Measurements from ENCODE around the gene RASAL2.
A peak's percentile ranks its signal among the peaks of the same experiment; 100 is the strongest.

The RASAL2 gene

GRCh38 chr1:178275553-178275952, 181.6 kb downstream of the RASAL2 start:
- no peaks in the 10 kb centered on the region for H3K9me3 ChIP-seq (ENCODE audit: control insufficient read depth, insufficient read depth, low read length)
- H3K27me3 ChIP-seq (ENCODE audit: control insufficient read depth, insufficient read depth, low read length) = no peaks in the 10 kb centered on the region
- no peaks in the 10 kb centered on the region for H3K36me3 ChIP-seq (ENCODE audit: control insufficient read depth, insufficient read depth, low read length)
- peaks cover 29% of the 10 kb centered on the region for H3K4me1 ChIP-seq (ENCODE audit: control insufficient read depth, insufficient read depth, low read length)
- no peak overlapping the region for H3K4me3 ChIP-seq (ENCODE audit: low read depth, low read length)
- no peak overlapping the region for H3K9ac ChIP-seq (ENCODE audit: low read depth, low read length)

GRCh38 chr1:178277793-178278530, 184.1 kb downstream of the RASAL2 start:
- peaks cover 39% of the 10 kb centered on the region for H3K4me1 ChIP-seq (ENCODE audit: control insufficient read depth, insufficient read depth, low read length)

GRCh38 chr1:178278916-178279686, 185.2 kb downstream of the RASAL2 start:
- H3K9ac ChIP-seq (ENCODE audit: low read depth, low read length) = no peak overlapping the region
- H3K36me3 ChIP-seq (ENCODE audit: control insufficient read depth, insufficient read depth, low read length) = no peaks in the 10 kb centered on the region
- no peaks in the 10 kb centered on the region for H3K27me3 ChIP-seq (ENCODE audit: control insufficient read depth, insufficient read depth, low read length)
- peaks cover 41% of the 10 kb centered on the region for H3K4me1 ChIP-seq (ENCODE audit: control insufficient read depth, insufficient read depth, low read length)
- H3K4me3 ChIP-seq (ENCODE audit: low read depth, low read length) = no peak overlapping the region
- no peaks in the 10 kb centered on the region for H3K9me3 ChIP-seq (ENCODE audit: control insufficient read depth, insufficient read depth, low read length)

More at GRCh38 chr1:178277793-178278530, 184.1 kb downstream of the RASAL2 start:
- Histone ChIP-seq H3K4me3 (ENCODE audit: low read depth, low read length) (no peak overlapping the region), H3K9ac (ENCODE audit: low read depth, low read length) (no peak overlapping the region), H3K27me3 (ENCODE audit: control insufficient read depth, insufficient read depth, low read length) (no peaks in the 10 kb centered on the region), H3K9me3 (ENCODE audit: control insufficient read depth, insufficient read depth, low read length) (no peaks in the 10 kb centered on the region), H3K36me3 (ENCODE audit: control insufficient read depth, insufficient read depth, low read length) (no peaks in the 10 kb centered on the region)

DNA sequence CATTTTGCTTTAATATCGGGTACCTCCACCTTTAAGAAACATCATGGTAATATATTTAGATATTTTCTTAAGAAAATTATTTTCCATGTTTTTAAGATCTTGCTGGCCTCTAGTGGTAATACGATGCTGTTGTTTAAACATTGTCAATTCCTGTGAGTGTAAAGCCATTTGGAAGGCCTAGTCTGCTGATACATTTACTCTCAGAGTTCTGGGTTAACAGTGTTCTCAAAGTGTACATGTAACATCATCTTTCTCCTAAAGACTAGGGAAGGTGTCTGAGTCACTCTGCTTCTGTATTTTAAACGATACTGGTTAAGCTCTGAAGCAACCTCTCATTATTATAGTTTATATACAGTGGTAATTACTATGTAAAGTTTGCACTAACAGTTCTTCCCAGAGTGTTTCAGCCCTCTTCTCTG, 189.1 kb downstream of the RASAL2 start:
- Histone ChIP-seq H3K9me3 (ENCODE audit: control insufficient read depth, insufficient read depth, low read length) (no peaks in the 10 kb centered on the region), H3K27me3 (ENCODE audit: control insufficient read depth, insufficient read depth, low read length) (no peaks in the 10 kb centered on the region), H3K9ac (ENCODE audit: low read depth, low read length) (no peak overlapping the region), H3K36me3 (ENCODE audit: control insufficient read depth, insufficient read depth, low read length) (no peaks in the 10 kb centered on the region), H3K4me1 (ENCODE audit: control insufficient read depth, insufficient read depth, low read length) (peaks cover 48% of the 10 kb centered on the region), H3K4me3 (ENCODE audit: low read depth, low read length) (peak overlapping the region; percentile 2)

DNA sequence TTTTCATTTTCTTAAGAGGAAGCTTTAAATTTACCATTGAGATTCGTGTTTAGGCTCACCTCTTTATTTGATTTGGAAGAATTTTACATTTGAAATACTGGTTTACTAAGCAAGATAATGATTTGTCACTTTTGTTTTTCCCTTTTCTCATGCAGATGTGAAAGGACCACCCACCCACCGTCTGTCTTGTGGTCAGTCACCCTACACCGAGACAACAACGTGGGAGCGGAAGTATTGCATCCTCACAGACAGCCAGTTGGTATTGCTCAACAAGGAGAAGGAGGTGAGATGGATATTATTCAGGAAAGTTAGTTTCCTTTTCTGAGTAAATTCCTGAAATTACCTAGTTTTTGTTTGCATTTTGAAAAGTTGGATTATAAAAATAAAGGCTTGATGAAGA, 189.5 kb downstream of the RASAL2 start:
- Histone ChIP-seq H3K4me3 (ENCODE audit: low read depth, low read length) (peak overlapping the region; percentile 26), H3K9me3 (ENCODE audit: control insufficient read depth, insufficient read depth, low read length) (no peaks in the 10 kb centered on the region), H3K27me3 (ENCODE audit: control insufficient read depth, insufficient read depth, low read length) (no peaks in the 10 kb centered on the region), H3K4me1 (ENCODE audit: control insufficient read depth, insufficient read depth, low read length) (peaks cover 45% of the 10 kb centered on the region), H3K36me3 (ENCODE audit: control insufficient read depth, insufficient read depth, low read length) (no peaks in the 10 kb centered on the region), H3K9ac (ENCODE audit: low read depth, low read length) (no peak overlapping the region)

DNA sequence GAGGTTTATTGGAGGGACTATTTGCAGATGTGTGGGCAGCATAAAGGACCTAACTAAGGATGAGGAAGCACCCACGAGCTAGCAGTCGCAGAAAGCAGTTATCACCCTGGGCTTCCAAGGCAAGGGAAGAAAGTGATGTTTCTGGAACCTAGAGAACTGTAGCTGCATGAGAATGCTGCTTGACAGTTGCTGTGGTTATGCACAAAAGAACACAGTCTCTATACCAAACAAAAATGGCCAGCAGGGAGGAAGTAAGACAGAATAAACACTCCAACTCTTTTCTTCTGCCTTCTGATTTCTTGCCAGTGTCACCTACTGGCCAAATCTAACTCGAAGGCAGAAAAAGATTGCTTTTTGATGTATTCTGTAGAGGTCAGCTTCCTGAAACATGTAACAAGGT, 190.2 kb downstream of the RASAL2 start:
- no peaks in the 10 kb centered on the region for H3K9me3 ChIP-seq (ENCODE audit: control insufficient read depth, insufficient read depth, low read length)
- H3K9ac ChIP-seq (ENCODE audit: low read depth, low read length) = no peak overlapping the region
- peaks cover 41% of the 10 kb centered on the region for H3K4me1 ChIP-seq (ENCODE audit: control insufficient read depth, insufficient read depth, low read length)
- H3K4me3 ChIP-seq (ENCODE audit: low read depth, low read length) = peak overlapping the region; percentile 26
- no peaks in the 10 kb centered on the region for H3K36me3 ChIP-seq (ENCODE audit: control insufficient read depth, insufficient read depth, low read length)
- H3K27me3 ChIP-seq (ENCODE audit: control insufficient read depth, insufficient read depth, low read length) = no peaks in the 10 kb centered on the region

DNA sequence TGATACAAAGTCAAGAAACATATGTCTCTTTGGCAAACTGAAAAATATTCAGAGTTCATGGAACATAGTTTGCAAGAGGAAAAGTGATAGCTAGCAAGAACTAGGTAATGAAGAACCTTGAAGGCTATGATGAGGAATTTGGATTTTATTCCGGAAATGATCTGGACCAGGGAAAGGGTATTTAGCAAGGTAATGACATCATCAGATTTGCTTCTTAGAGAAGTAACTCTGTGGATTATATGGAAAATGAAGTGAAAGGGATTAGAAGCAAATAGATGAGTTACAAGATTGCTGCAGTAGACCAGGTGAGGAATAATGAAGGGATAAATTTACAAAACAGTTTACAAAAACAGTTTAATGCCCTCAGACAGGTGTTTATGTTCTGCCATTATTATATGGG, 197.3 kb downstream of the RASAL2 start:
- H3K4me1 ChIP-seq (ENCODE audit: control insufficient read depth, insufficient read depth, low read length) = peaks cover 13% of the 10 kb centered on the region
- no peaks in the 10 kb centered on the region for H3K9me3 ChIP-seq (ENCODE audit: control insufficient read depth, insufficient read depth, low read length)
- H3K4me3 ChIP-seq (ENCODE audit: low read depth, low read length) = no peak overlapping the region
- H3K9ac ChIP-seq (ENCODE audit: low read depth, low read length) = no peak overlapping the region
- no peaks in the 10 kb centered on the region for H3K36me3 ChIP-seq (ENCODE audit: control insufficient read depth, insufficient read depth, low read length)
- no peaks in the 10 kb centered on the region for H3K27me3 ChIP-seq (ENCODE audit: control insufficient read depth, insufficient read depth, low read length)

- no peak overlapping the region for H3K4me3 ChIP-seq (ENCODE audit: low read depth, low read length)
- no peak overlapping the region for H3K9ac ChIP-seq (ENCODE audit: low read depth, low read length)
- H3K4me1 ChIP-seq (ENCODE audit: control insufficient read depth, insufficient read depth, low read length) = peaks cover 13% of the 10 kb centered on the region
- no peaks in the 10 kb centered on the region for H3K9me3 ChIP-seq (ENCODE audit: control insufficient read depth, insufficient read depth, low read length)
- H3K36me3 ChIP-seq (ENCODE audit: control insufficient read depth, insufficient read depth, low read length) = no peaks in the 10 kb centered on the region
- no peaks in the 10 kb centered on the region for H3K27me3 ChIP-seq (ENCODE audit: control insufficient read depth, insufficient read depth, low read length)
Measured at GRCh38 chr1:178294654-178295053, 200.8 kb downstream of the RASAL2 start.

- Histone ChIP-seq H3K4me1 (ENCODE audit: control insufficient read depth, insufficient read depth, low read length) (peaks cover 5% of the 10 kb centered on the region), H3K9ac (ENCODE audit: low read depth, low read length) (no peak overlapping the region), H3K4me3 (ENCODE audit: low read depth, low read length) (no peak overlapping the region)
Measured at GRCh38 chr1:178300352-178300699, 206.4 kb downstream of the RASAL2 start.

DNA sequence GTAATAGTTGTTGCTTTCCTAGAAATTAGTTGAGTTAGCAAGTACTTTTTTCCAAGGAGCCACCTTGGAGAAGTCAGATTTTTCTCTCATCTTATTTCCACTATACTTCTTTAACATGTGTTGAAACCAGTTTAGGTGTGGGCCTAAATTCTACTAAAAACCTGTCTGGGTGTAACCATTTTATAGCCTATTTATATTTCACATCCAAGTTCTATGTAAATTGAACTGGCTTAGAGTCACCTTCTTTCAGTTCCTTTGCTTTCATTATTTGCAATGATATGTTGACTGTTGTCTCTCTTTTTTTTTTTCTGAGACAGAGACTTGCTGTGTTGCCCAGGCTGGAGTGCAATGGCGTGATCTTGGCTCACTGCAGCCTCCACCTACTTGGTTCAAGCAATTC, 207.2 kb downstream of the RASAL2 start:
- Histone ChIP-seq H3K9me3 (ENCODE audit: control insufficient read depth, insufficient read depth, low read length) (no peaks in the 10 kb centered on the region), H3K27me3 (ENCODE audit: control insufficient read depth, insufficient read depth, low read length) (no peaks in the 10 kb centered on the region), H3K4me1 (ENCODE audit: control insufficient read depth, insufficient read depth, low read length) (peaks cover 5% of the 10 kb centered on the region), H3K4me3 (ENCODE audit: low read depth, low read length) (no peak overlapping the region), H3K9ac (ENCODE audit: low read depth, low read length) (no peak overlapping the region), H3K36me3 (ENCODE audit: control insufficient read depth, insufficient read depth, low read length) (no peaks in the 10 kb centered on the region)

More at GRCh38 chr1:178300352-178300699, 206.4 kb downstream of the RASAL2 start:
- H3K9me3 ChIP-seq (ENCODE audit: control insufficient read depth, insufficient read depth, low read length) = no peaks in the 10 kb centered on the region
- H3K27me3 ChIP-seq (ENCODE audit: control insufficient read depth, insufficient read depth, low read length) = no peaks in the 10 kb centered on the region
- no peaks in the 10 kb centered on the region for H3K36me3 ChIP-seq (ENCODE audit: control insufficient read depth, insufficient read depth, low read length)

DNA sequence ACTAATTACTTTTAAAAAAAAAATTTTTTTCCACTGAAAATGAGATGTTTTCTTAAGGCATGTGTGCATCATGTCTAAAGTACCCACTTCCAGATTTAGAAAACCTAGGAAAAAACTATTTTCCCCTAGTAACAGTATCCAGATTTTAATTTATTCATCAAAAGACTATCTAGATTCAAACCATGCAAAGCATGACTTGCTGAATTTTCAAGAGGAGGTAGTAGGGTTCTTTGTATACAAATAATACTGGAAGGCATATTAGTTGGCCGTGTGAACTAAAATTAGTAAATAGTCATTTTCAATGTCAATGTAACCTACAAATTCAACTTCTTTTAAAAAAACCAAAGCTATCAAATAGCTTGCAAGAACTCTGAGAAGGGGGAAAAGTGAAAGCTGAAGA, 213.4 kb downstream of the RASAL2 start:
- H3K4me3 ChIP-seq (ENCODE audit: low read depth, low read length) = no peak overlapping the region
- peaks cover 4% of the 10 kb centered on the region for H3K4me1 ChIP-seq (ENCODE audit: control insufficient read depth, insufficient read depth, low read length)
- H3K9ac ChIP-seq (ENCODE audit: low read depth, low read length) = no peak overlapping the region
- H3K36me3 ChIP-seq (ENCODE audit: control insufficient read depth, insufficient read depth, low read length) = no peaks in the 10 kb centered on the region
- no peaks in the 10 kb centered on the region for H3K9me3 ChIP-seq (ENCODE audit: control insufficient read depth, insufficient read depth, low read length)
- no peaks in the 10 kb centered on the region for H3K27me3 ChIP-seq (ENCODE audit: control insufficient read depth, insufficient read depth, low read length)

GRCh38 chr1:178308438-178308837, 214.5 kb downstream of the RASAL2 start:
- H3K27me3 ChIP-seq (ENCODE audit: control insufficient read depth, insufficient read depth, low read length) = no peaks in the 10 kb centered on the region
- no peak overlapping the region for H3K4me3 ChIP-seq (ENCODE audit: low read depth, low read length)
- no peaks in the 10 kb centered on the region for H3K9me3 ChIP-seq (ENCODE audit: control insufficient read depth, insufficient read depth, low read length)
- no peaks in the 10 kb centered on the region for H3K36me3 ChIP-seq (ENCODE audit: control insufficient read depth, insufficient read depth, low read length)
- H3K9ac ChIP-seq (ENCODE audit: low read depth, low read length) = no peak overlapping the region
- H3K4me1 ChIP-seq (ENCODE audit: control insufficient read depth, insufficient read depth, low read length) = peaks cover 4% of the 10 kb centered on the region

Measured in iPS-15b (cell line).